Measurements from ENCODE around the gene GEN1. TPM values are rescaled to one million over a fixed set of nuclear protein-coding genes. Genes with fewer than 3 reads are reported as not detected.

The GEN1 gene, protein sequence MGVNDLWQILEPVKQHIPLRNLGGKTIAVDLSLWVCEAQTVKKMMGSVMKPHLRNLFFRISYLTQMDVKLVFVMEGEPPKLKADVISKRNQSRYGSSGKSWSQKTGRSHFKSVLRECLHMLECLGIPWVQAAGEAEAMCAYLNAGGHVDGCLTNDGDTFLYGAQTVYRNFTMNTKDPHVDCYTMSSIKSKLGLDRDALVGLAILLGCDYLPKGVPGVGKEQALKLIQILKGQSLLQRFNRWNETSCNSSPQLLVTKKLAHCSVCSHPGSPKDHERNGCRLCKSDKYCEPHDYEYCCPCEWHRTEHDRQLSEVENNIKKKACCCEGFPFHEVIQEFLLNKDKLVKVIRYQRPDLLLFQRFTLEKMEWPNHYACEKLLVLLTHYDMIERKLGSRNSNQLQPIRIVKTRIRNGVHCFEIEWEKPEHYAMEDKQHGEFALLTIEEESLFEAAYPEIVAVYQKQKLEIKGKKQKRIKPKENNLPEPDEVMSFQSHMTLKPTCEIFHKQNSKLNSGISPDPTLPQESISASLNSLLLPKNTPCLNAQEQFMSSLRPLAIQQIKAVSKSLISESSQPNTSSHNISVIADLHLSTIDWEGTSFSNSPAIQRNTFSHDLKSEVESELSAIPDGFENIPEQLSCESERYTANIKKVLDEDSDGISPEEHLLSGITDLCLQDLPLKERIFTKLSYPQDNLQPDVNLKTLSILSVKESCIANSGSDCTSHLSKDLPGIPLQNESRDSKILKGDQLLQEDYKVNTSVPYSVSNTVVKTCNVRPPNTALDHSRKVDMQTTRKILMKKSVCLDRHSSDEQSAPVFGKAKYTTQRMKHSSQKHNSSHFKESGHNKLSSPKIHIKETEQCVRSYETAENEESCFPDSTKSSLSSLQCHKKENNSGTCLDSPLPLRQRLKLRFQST
- 14.7 and 25.4 TPM in 2 replicates for total RNA-seq

DNA sequence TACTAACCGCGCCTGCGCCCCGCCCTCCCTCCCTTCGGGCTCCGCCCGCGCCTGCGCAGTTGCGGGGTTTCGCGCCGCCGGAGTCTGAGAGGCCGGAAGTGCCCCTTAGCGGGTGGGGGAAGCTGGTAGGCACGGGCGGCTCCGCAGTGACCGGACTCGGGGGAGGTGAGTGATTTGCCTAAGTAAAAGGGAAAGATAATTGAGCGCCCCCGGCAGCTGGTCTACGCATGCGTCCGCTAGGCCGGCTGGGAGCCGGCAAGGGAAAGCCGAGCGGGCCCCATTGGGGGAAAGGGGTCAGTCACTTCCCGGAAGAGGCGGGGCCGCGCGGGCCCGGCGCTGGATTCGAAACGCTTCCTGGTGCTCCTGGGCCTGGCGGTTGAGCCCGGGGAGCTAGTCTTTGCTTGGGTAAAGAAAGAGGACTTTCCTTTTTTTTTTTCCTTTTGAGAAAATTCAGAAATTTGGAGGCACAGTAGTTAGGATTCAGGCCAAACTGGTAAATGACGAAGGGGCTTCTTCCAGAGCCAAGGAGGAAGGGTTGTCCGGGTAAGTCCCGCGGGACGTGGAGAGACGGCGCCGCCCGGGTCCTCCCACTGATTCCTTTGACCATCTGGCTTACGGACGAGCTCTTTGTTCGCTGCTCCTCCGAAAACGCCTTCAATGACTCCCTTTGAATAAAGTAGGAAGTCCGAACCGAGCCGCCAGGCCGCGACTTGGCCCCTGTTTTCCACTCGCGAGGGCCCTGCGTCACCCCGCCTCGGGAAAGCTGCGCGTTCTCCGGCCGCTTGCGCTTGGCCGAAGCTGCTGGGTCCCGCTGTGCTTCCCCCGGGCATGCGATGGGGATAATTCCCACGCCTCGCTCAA is at the start of gene GEN1, which contains the start of gene SMC6:
GEN1 (plus strand) TSS at position 336 of the 861 bp plus-strand sequence. CDS start 5,806 bp downstream, outside the sequence.
SMC6 (minus strand) TSS at position 8 of the 861 bp plus-strand sequence. CDS start 7,864 bp downstream, outside the sequence.

DNA sequence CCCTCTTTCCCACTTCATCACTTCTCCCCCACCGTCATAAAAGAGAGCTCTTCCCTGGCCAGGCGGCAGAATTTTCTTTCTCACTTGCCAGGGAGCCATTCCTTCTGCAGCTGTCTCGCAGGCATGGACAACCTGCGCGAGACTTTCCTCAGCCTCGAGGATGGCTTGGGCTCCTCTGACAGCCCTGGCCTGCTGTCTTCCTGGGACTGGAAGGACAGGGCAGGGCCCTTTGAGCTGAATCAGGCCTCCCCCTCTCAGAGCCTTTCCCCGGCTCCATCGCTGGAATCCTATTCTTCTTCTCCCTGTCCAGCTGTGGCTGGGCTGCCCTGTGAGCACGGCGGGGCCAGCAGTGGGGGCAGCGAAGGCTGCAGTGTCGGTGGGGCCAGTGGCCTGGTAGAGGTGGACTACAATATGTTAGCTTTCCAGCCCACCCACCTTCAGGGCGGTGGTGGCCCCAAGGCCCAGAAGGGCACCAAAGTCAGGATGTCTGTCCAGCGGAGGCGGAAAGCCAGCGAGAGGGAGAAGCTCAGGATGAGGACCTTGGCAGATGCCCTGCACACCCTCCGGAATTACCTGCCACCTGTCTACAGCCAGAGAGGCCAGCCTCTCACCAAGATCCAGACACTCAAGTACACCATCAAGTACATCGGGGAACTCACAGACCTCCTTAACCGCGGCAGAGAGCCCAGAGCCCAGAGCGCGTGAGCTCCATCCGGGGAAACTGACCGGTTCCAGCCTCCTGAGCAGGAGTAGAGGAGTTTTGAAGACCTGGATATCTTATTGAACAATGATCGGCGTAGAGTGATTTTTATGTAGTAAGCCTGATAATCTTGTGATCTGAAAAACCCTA is 62.7 kb downstream of the GEN1 start, which contains the start of gene MSGN1:
MSGN1 (plus strand) TSS at position 65 of the 850 bp plus-strand sequence; CDS start at position 124, 59 bp downstream.

Other genes starting within 250 kb of the GEN1 start
- gene RAD51AP2, start 235.7 kb upstream of the GEN1 start, total RNA-seq, result not detected in 2 replicates
- gene VSNL1, start 213.4 kb upstream of the GEN1 start, total RNA-seq, result 0.20 TPM in 1 of 2 replicates, not detected in the other
- 18.7 and 25.6 TPM in 2 replicates for gene SMC6, start 328 bp upstream of the GEN1 start, total RNA-seq
- gene MSGN1, start 62.3 kb downstream of the GEN1 start, total RNA-seq, result not detected in 2 replicates
- gene KCNS3, start 124.5 kb downstream of the GEN1 start, total RNA-seq, result 0.39 and 1.1 TPM in 2 replicates